Retinal pigment epithelial cell (primary cell): Measurements from ENCODE around the gene FAM13A.

Source experiments
- DNase-seq: peaks from one replicate; pipeline ENCODE4 v3.0.0-alpha.2; 2010; ENCODE audit warnings: low read depth
- H3K4me3 ChIP-seq: 2 replicates; pipeline ENCODE4 v1.5.1; 2011; ENCODE audit warnings: mild to moderate bottlenecking, low read length, control low read depth, moderate library complexity
- TF ChIP-seq, protein P1 (sequence below): conservative IDR thresholded peaks from 2 replicates; pipeline ENCODE4 v1.5.1; 2011; ENCODE audit warnings: low read depth, low read length, control low read depth, inconsistent platforms

Gene FAM13A

DNA sequence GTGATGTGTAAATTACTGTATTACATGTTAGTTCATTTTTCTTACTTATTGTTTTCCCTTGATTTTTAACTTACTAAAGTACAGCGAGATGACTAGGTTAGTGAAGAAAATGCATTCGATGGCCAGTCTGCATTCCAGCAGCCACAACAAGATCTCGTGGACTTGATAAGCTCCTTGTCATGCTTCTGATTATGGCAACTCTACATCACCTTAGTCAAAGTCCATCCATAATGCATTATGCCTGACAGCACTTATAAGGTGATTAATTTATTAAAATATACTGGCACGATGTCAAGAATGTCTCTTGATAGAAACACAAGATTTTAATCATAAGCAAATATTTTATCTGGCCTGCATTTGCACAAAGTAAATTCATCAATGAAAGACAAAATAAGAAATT, 249.5 kb downstream of the FAM13A start:
- DNase-seq, result peak; percentile 97
- TF ChIP-seq, protein P1, sequence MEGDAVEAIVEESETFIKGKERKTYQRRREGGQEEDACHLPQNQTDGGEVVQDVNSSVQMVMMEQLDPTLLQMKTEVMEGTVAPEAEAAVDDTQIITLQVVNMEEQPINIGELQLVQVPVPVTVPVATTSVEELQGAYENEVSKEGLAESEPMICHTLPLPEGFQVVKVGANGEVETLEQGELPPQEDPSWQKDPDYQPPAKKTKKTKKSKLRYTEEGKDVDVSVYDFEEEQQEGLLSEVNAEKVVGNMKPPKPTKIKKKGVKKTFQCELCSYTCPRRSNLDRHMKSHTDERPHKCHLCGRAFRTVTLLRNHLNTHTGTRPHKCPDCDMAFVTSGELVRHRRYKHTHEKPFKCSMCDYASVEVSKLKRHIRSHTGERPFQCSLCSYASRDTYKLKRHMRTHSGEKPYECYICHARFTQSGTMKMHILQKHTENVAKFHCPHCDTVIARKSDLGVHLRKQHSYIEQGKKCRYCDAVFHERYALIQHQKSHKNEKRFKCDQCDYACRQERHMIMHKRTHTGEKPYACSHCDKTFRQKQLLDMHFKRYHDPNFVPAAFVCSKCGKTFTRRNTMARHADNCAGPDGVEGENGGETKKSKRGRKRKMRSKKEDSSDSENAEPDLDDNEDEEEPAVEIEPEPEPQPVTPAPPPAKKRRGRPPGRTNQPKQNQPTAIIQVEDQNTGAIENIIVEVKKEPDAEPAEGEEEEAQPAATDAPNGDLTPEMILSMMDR, result no peak
- H3K4me3 ChIP-seq, result no peak overlapping the region

DNA sequence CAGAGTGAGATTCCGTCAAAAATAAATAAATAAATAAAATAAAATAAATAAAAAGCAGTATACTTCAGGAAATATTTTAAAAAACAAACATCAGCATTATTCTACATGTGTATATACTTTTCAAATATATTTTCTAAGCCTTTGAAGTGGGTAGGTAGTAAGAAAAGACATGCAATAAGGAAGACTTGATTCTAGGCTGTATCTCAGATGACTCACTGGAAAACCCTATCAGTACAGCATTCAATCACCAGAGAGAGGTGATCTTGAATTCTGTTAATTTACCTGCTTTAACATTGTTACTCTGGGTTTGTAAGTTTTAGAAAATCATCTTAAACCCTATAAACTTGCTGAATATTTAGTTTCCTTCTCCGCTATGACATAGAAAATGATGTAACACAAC, 252.8 kb downstream of the FAM13A start:
- H3K4me3 ChIP-seq, result no peak overlapping the region
- DNase-seq, result no peak
- TF ChIP-seq, protein P1, result no peak

DNA sequence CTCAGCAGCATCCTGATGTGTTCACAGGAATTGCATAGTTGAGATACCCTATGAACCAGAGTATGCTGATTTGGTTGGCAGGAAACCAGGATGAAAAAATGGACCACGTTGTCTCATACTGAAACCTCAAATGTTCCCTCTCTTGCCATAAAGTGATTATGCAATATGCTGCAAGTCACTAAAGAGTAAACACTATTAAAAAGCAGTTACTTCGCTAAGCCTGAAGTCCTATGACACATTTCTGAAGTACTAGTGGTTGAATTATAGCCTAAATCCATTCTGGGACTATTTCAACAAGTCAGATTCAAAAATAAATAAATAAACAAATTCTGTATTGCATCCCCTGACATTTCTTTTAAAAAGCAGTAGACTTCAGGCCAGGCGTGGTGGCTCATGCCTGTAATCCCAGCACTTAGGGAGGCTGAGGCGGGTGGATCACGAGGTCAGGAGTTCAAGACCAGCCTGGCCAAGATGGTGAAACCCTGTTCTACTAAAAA, 253.3 kb downstream of the FAM13A start:
- peak; percentile 78 for DNase-seq
- TF ChIP-seq, protein P1, result no peak
- no peak overlapping the region for H3K4me3 ChIP-seq

DNA sequence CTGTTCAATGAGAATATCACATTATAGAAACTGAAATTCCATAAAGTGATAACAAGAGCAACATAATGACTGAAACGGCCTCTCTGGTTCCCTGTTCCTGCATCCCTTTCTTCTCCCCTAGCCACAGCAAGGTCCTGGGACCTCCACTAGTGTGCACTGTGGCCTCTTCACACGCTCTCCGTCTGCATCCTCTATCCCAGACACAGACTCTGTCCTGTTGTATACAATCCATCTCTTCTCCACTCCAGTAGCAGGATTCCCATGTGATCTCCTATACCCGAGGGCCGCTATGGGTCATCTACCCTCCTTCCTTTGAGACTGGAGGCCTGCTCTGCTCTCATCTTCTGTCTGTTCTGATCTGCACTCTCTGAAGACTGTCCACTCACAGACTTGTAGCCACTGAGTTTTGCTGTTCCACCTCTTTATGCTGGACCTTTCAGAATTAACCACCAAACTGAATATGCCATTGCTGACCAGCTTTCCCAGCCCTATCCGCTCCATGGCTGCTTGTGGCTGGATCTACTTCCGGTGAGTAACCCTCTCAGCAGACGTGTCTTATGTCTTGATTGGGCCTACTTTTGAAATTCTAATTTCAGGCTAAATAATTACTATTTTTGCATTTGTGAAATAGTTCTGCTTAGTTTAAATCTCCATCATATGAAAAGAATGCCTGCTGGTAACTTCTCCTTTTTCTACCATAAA, 254.2 kb downstream of the FAM13A start:
- TF ChIP-seq, protein P1, result no peak
- no peak overlapping the region for H3K4me3 ChIP-seq
- DNase-seq, result no peak

DNA sequence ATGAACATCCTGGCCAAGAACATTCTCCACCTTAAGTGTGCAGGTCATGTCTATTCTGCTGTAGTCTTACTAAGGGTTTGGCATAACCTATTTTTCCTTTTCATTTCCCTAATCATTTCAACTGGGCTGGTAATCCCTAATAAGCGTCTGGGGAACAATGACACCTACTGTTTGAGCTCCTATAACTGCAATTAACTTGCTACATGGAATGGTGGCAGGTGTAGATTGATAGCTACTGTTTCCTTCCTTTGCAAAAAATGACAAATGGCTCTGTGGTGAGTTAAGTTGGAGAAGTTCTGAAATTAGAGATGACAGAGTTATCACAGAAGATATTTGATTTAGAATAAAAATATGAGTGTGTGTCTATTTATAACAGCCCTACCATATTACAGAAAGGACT, 254.8 kb downstream of the FAM13A start:
- no peak overlapping the region for H3K4me3 ChIP-seq
- DNase-seq, result no peak
- TF ChIP-seq, protein P1, result peak; percentile 37

DNA sequence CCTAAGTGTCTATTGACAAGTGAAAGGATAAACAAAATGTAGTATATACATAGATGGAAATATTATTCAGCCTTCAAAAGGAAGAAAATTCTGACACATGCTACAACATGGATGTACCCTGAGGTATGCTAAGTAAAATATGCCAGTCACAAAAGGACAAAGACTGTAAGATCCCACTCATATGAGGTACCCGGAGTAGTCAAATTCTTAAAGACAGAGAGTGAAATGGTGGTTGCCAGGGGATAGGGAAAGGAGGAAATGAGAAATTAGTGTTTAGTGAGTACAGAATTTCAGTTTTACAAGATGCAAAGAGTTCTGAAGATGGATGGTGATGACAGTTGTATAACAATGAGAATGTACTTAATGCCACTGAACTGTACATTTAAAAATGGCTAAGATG, 257.1 kb downstream of the FAM13A start:
- no peak overlapping the region for H3K4me3 ChIP-seq
- TF ChIP-seq, protein P1, result no peak
- DNase-seq, result no peak

DNA sequence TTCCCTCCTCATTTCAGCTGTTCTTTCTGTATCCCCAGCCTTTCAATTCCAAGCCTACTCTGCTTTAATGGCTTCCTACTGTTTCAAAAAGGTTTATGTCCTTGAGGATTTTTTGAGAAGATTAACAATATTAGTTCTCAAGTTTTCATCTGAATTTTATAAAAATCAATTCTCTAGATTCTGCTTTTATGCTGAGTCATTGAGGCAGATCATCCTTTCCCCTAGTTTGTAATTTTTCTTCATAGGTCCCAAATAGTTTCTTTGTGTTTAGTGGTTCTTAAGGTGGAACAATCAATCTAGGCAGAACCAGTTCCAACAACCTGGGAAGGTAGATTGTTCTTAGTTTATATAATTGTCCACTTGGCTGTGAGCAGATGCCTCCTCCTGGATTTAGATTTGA, 259.3 kb downstream of the FAM13A start:
- TF ChIP-seq, protein P1, result no peak

More for the DNA sequence above, 259.3 kb downstream of the FAM13A start:
- H3K4me3 ChIP-seq, result no peak overlapping the region
- no peak for DNase-seq
